MM.1S (cell line): ENCODE data around the gene OBSL1.

Experiments used
- DNase-seq: peaks from one replicate; pipeline ENCODE4 v3.0.0-alpha.2; 2015
- H2AFZ ChIP-seq: fragments of 300-600 bp; sonication (generic); 2 replicates; pipeline ENCODE4 v1.6.0; 2016; ENCODE audit warnings: antibody characterized with exemption, low read length
- H3F3A ChIP-seq: fragments of 300-600 bp; sonication (generic); 2 replicates; pipeline ENCODE4 v1.6.1; 2016; ENCODE audit warnings: mild to moderate bottlenecking, antibody characterized with exemption, low read length, moderate library complexity, mixed read lengths; ENCODE audit not compliant: insufficient read depth
- H3K27ac ChIP-seq: fragments of 300-600 bp; sonication (generic); 2 replicates; pipeline ENCODE4 v1.5.1; 2016; ENCODE audit warnings: mild to moderate bottlenecking, low read length
- H3K27me3 ChIP-seq: fragments of 300-600 bp; sonication (generic); replicated peaks from 2 replicates; pipeline ENCODE4 v1.6.0; 2016; ENCODE audit warnings: low read length; ENCODE audit not compliant: insufficient read depth
- H3K36me3 ChIP-seq: fragments of 300-600 bp; sonication (generic); replicated peaks from 2 replicates; pipeline ENCODE4 v1.6.1; 2016; ENCODE audit warnings: mild to moderate bottlenecking, low read length, mixed read lengths; ENCODE audit not compliant: insufficient read depth
- H3K4me1 ChIP-seq: fragments of 300-600 bp; sonication (generic); 2 replicates; pipeline ENCODE4 v1.6.1; 2016; ENCODE audit warnings: low read length, mixed read lengths
- H3K4me2 ChIP-seq: fragments of 300-600 bp; sonication (generic); 2 replicates; pipeline ENCODE4 v1.6.0; 2016; ENCODE audit warnings: low read depth, low read length
- H3K4me3 ChIP-seq: fragments of 300-600 bp; sonication (generic); 2 replicates; pipeline ENCODE4 v1.5.1; 2016; ENCODE audit warnings: low read length, mixed read lengths
- H3K79me2 ChIP-seq: fragments of 300-600 bp; sonication (generic); 2 replicates; pipeline ENCODE4 v1.6.1; 2016; ENCODE audit warnings: mixed run types, low read length, mixed read lengths
- H3K9ac ChIP-seq: fragments of 300-600 bp; sonication (generic); 2 replicates; pipeline ENCODE4 v1.6.1; 2016; ENCODE audit warnings: low read length, mixed read lengths
- H3K9me2 ChIP-seq: fragments of 300-600 bp; sonication (generic); replicated peaks from 2 replicates; pipeline ENCODE4 v1.6.1; 2016; ENCODE audit warnings: mild to moderate bottlenecking, low read length, mixed read lengths; ENCODE audit not compliant: insufficient read depth
- H3K9me3 ChIP-seq: fragments of 300-600 bp; sonication (generic); replicated peaks from 2 replicates; pipeline ENCODE4 v1.6.1; 2016; ENCODE audit warnings: mild to moderate bottlenecking, low read length, mixed read lengths; ENCODE audit not compliant: insufficient read depth
- H4K20me1 ChIP-seq: fragments of 300-600 bp; sonication (generic); 2 replicates; pipeline ENCODE4 v1.6.1; 2016; ENCODE audit warnings: mild to moderate bottlenecking, low read length, moderate library complexity, mixed read lengths; ENCODE audit not compliant: insufficient read depth
- CTCF ChIP-seq: fragments of 300-600 bp; sonication (generic); IDR thresholded peaks from 2 replicates; pipeline ENCODE4 v1.5.1; 2016; ENCODE audit warnings: antibody characterized with exemption, low read length, mixed read lengths
- EZH2 ChIP-seq: fragments of 300-600 bp; sonication (generic); optimal IDR thresholded peaks from 2 replicates; pipeline ENCODE3; 2017; ENCODE audit warnings: low read depth, mild to moderate bottlenecking, antibody characterized with exemption, low read length, mixed read lengths
- EZH2phosphoT487 ChIP-seq: fragments of 300-600 bp; sonication (generic); IDR thresholded peaks from 2 replicates; pipeline ENCODE4 v1.6.1; 2018; ENCODE audit warnings: antibody characterized with exemption, low read length

The OBSL1 gene

DNA sequence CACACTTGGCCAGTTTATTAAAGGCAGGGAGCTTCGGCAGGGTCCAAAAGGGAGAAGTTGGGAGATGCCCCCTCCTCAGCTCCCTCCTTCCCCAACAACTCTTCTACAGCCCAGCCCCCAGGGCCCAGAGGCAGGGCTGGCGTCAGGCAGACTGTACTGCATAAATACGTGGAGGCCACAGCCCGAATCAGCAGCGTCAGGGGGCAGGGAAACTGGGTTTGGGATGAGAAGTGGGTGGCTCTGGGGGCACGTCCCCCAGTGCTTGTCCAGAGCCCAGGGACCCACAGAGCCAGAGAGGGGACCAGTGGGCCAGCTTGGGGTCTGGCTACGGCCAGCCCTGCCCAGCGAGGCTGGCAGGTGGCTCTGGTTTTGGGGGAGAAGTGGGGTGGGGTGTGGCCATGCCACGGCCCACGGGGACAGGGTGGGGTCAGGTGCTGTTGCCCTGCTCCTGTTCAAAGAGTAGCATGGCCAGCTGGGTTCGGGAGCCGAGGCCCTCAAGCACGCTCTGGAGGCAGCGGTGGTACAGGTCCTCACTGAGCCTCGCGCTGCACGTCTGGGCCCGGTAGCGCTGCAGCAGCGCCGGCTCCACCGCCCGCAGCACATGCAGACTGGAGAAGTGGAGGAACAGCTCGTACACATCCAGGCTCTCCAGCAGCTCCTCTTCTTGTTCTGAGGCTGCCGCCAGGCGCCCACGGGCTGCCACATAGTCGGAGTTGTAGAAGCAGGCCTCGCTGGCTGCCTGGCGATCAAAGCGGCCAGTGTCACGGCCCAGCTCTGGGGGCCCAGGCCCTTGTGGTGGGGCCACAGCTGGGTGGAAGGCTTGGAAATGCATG is 32.2 kb downstream of the OBSL1 start:
- DNase-seq = no peak
- Histone ChIP-seq H3K4me3 (no peak overlapping the region), H3K9me2 (no peaks in the 10 kb centered on the region), H3K4me1 (0 out of 2 replicates have a peak, but pooled peaks cover 1% of the 10 kb centered on the region), H3K36me3 (no peaks in the 10 kb centered on the region), H4K20me1 (no peaks in the 10 kb centered on the region), H3K27ac (no peak overlapping the region), H3K9me3 (no peaks in the 10 kb centered on the region), H3K27me3 (no peaks in the 10 kb centered on the region; the same call in 1 of the 2 replicates), H3K4me2 (no peak overlapping the region), H2AFZ (no peak overlapping the region), H3F3A (peaks cover 9% of the 10 kb centered on the region), H3K9ac (no peak overlapping the region), H3K79me2 (peaks cover 11% of the 10 kb centered on the region)
- TF ChIP-seq EZH2phosphoT487 = no peak
- TF ChIP-seq EZH2 = no peak

DNA sequence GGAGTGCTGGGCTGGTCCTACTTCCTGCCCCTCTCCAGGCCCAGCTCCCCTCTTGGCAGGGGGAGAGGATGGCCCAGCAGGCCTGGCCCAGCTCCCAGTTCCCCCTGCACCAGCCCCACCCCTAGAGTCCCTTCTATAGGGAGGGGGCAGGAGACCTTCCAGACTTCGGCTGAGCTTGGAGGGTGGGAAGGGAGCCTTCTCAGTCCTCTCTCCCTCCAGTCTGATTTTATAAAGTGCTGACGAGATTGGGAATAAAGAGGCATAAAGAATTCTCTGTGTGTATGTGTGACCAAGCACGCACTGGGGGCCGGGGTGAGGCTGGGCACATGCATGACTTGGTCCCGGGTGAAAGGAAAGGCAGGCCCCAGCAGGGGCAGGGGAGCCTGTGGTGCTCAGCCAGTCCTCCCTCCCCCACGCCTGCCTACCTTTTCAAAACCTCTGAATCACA is 32.8 kb downstream of the OBSL1 start:
- Histone ChIP-seq H3K36me3 (no peaks in the 10 kb centered on the region), H3K4me2 (no peak overlapping the region), H3K9me3 (no peaks in the 10 kb centered on the region), H4K20me1 (no peaks in the 10 kb centered on the region), H3K9ac (no peak overlapping the region), H3K27me3 (peaks cover under 1% of the 10 kb centered on the region; the same call in 1 of the 2 replicates), H3K79me2 (peaks cover 11% of the 10 kb centered on the region), H2AFZ (no peak overlapping the region), H3K4me1 (no peaks in the 10 kb centered on the region), H3K9me2 (no peaks in the 10 kb centered on the region), H3K4me3 (no peak overlapping the region), H3K27ac (no peak overlapping the region), H3F3A (peaks cover 9% of the 10 kb centered on the region)
- TF ChIP-seq EZH2phosphoT487 (no peak), EZH2 (no peak), CTCF (no peak)
- DNase-seq = no peak

DNA sequence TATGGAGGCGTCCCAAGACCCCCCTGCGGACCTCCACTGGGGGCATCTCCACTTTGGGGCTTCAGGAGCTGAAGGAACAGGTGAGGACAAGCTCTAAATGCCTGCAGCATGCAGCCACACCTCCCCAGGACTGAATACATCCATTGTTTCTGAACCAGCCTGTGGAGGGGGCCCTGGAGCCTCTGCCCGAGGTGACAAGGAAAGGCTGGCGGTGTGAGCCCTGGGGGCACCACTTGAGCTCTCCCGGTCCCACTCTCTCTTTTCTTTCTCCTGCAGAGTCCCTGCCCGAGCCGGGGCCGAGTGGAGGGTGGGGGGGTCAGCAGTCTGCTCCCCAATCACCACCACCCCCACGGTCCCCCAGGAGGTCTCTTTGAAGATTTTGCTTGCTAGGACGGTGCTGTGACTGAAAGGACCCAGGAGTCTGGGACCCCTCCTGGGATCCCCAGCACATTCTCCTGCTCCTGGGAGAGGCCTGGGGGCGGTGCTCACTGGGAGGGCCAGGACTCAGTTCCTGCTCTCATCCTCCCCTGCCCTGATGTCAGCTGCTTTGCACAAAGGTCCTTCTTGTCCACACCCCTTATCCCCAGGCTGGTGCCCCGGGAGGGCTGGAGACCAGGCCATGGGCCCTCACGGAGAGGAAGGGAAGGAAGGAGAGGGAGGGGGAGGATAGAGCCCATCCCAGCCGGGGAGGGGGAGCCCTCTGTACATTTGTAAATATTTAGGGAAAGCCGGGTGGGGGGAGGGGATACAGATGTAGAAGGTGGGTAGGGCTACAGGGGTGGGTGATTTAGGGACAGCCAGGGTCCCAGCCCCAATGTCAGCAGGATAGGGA is 33.5 kb downstream of the OBSL1 start:
- Histone ChIP-seq H3K27ac (no peak overlapping the region), H4K20me1 (no peaks in the 10 kb centered on the region), H3F3A (peaks cover 3% of the 10 kb centered on the region), H2AFZ (no peak overlapping the region), H3K79me2 (peaks cover 11% of the 10 kb centered on the region), H3K4me3 (no peak overlapping the region), H3K4me2 (no peak overlapping the region), H3K27me3 (peaks cover 6% of the 10 kb centered on the region; the same call in 1 of the 2 replicates), H3K9ac (no peak overlapping the region), H3K9me2 (no peaks in the 10 kb centered on the region), H3K36me3 (no peaks in the 10 kb centered on the region), H3K9me3 (no peaks in the 10 kb centered on the region), H3K4me1 (no peaks in the 10 kb centered on the region)
- no peak for DNase-seq
- TF ChIP-seq EZH2phosphoT487 (no peak), CTCF (no peak), EZH2 (no peak)
